SK-N-SH treated with all-trans-retinoic acid at 6 μM for 48 hours (cell line): ENCODE data around the gene CACNA1H.

Experiments used
- ATAC-seq: fragments of 200-7000 bp; cut with Tn5 transposase; 3 replicates; pipeline ENCODE4 v1.9.1; 2020; ENCODE audit warnings: mild to moderate bottlenecking, moderate library complexity
- ARNTL ChIP-seq: fragments of 450-650 bp; formaldehyde crosslinking; IDR thresholded peaks from 2 replicates; pipeline ENCODE4 v1.5.0; 2020; ENCODE audit warnings: low read depth, mild to moderate bottlenecking, moderate library complexity, borderline replicate concordance
- CREB5 ChIP-seq: fragments of 250-450 bp; sonication (Bioruptor Pico); IDR thresholded peaks from 2 replicates; pipeline ENCODE4 v1.5.1; 2020; ENCODE audit warnings: low read depth, mild to moderate bottlenecking, moderate library complexity
- CSDC2 ChIP-seq: fragments of 250-450 bp; sonication (Bioruptor Pico); IDR thresholded peaks from 2 replicates; pipeline ENCODE4 v1.5.0; 2020; ENCODE audit warnings: mild to moderate bottlenecking, moderate library complexity
- CSRNP3 ChIP-seq: fragments of 250-450 bp; sonication (Bioruptor Pico); IDR thresholded peaks from 2 replicates; pipeline ENCODE4 v1.5.1; 2021; ENCODE audit warnings: mild to moderate bottlenecking, moderate library complexity
- ESRRG ChIP-seq: fragments of 250-450 bp; sonication (Bioruptor Pico); IDR thresholded peaks from 2 replicates; pipeline ENCODE4 v1.6.1; 2021; ENCODE audit warnings: mild to moderate bottlenecking
- GLIS3 ChIP-seq: fragments of 250-450 bp; sonication (Bioruptor Pico); IDR thresholded peaks from 2 replicates; pipeline ENCODE4 v1.5.0; 2020; ENCODE audit warnings: mild to moderate bottlenecking, moderate library complexity
- ISL1 ChIP-seq: fragments of 250-450 bp; sonication (Bioruptor Pico); IDR thresholded peaks from 2 replicates; pipeline ENCODE4 v2.1.2; 2022; ENCODE audit warnings: mild to moderate bottlenecking, moderate library complexity
- OSR1 ChIP-seq: fragments of 250-450 bp; sonication (Bioruptor Pico); IDR thresholded peaks from 2 replicates; pipeline ENCODE4 v1.8.0; 2022; ENCODE audit warnings: moderate library complexity, mild to moderate bottlenecking, inconsistent platforms
- PATZ1 ChIP-seq: fragments of 250-450 bp; sonication (Bioruptor Pico); IDR thresholded peaks from 2 replicates; pipeline ENCODE4 v1.8.0; 2020; ENCODE audit warnings: mild to moderate bottlenecking, moderate library complexity, borderline replicate concordance
- POU6F1 ChIP-seq: fragments of 250-450 bp; sonication (Bioruptor Pico); IDR thresholded peaks from 2 replicates; pipeline ENCODE4 v1.8.0; 2021; ENCODE audit warnings: low read depth, mild to moderate bottlenecking, moderate library complexity, borderline replicate concordance
- PPARA ChIP-seq: fragments of 250-450 bp; sonication (Bioruptor Pico); IDR thresholded peaks from 2 replicates; pipeline ENCODE4 v1.5.0; 2020; ENCODE audit warnings: mild to moderate bottlenecking, borderline replicate concordance
- RARB ChIP-seq: fragments of 250-450 bp; sonication (Bioruptor Pico); IDR thresholded peaks from 2 replicates; pipeline ENCODE4 v1.8.0; 2021; ENCODE audit warnings: mild to moderate bottlenecking, moderate library complexity
- SNAI2 ChIP-seq: fragments of 250-450 bp; sonication (Bioruptor Pico); IDR thresholded peaks from 2 replicates; pipeline ENCODE4 v1.5.0; 2020; ENCODE audit warnings: mild to moderate bottlenecking, moderate library complexity
- TCF4 ChIP-seq: fragments of 250-450 bp; sonication (Bioruptor Pico); IDR thresholded peaks from 2 replicates; pipeline ENCODE4 v1.8.0; 2021; ENCODE audit warnings: mild to moderate bottlenecking, moderate library complexity, borderline replicate concordance
- TOX ChIP-seq: fragments of 250-450 bp; sonication (Bioruptor Pico); IDR thresholded peaks from 2 replicates; pipeline ENCODE4 v1.8.0; 2021; ENCODE audit warnings: mild to moderate bottlenecking, moderate library complexity, borderline replicate concordance
- TSHZ2 ChIP-seq: fragments of 250-450 bp; sonication (Bioruptor Pico); IDR thresholded peaks from 2 replicates; pipeline ENCODE4 v1.5.0; 2020; ENCODE audit warnings: mild to moderate bottlenecking, moderate library complexity
- ZC3H10 ChIP-seq: fragments of 250-450 bp; sonication (Bioruptor Pico); IDR thresholded peaks from 2 replicates; pipeline ENCODE4 v1.5.1; 2021; ENCODE audit warnings: mild to moderate bottlenecking, moderate library complexity
- ZFP30 ChIP-seq: fragments of 450-650 bp; formaldehyde crosslinking; IDR thresholded peaks from 2 replicates; pipeline ENCODE4 v1.5.0; 2022; ENCODE audit warnings: mild to moderate bottlenecking, moderate library complexity
- ZNF565 ChIP-seq: fragments of 450-650 bp; formaldehyde crosslinking; conservative IDR thresholded peaks from 2 replicates; pipeline ENCODE4 v1.5.0; 2020; ENCODE audit warnings: low read depth, mild to moderate bottlenecking, moderate library complexity
- ZNF70 ChIP-seq: fragments of 450-650 bp; formaldehyde crosslinking; IDR thresholded peaks from 2 replicates; pipeline ENCODE4 v1.5.0; 2020; ENCODE audit warnings: mild to moderate bottlenecking, moderate library complexity

Gene CACNA1H

GRCh38 chr16:1159325-1159972, 6.5 kb downstream of the CACNA1H start:
- TF ChIP-seq ISL1 (no peak), OSR1 (CRISPR knock-in tag) (no peak), GLIS3 (CRISPR knock-in tag) (no peak), ZNF565 (CRISPR knock-in tag) (no peak), POU6F1 (CRISPR knock-in tag) (no peak), ARNTL (CRISPR knock-in tag) (no peak), ZNF70 (CRISPR knock-in tag) (no peak), RARB (CRISPR knock-in tag) (no peak), TSHZ2 (CRISPR knock-in tag) (no peak), CREB5 (no peak), TOX (CRISPR knock-in tag) (no peak), ZFP30 (CRISPR knock-in tag) (no peak), CSDC2 (no peak), ZC3H10 (CRISPR knock-in tag) (no peak), ESRRG (CRISPR knock-in tag) (no peak), PATZ1 (CRISPR knock-in tag) (no peak), CSRNP3 (CRISPR knock-in tag) (no peak), TCF4 (no peak)
- no peak for ATAC-seq

GRCh38 chr16:1159973-1160772, 7.3 kb downstream of the CACNA1H start:
- peak; percentile 15 for ATAC-seq
- TF ChIP-seq ZNF565 (CRISPR knock-in tag) (no peak), PATZ1 (CRISPR knock-in tag) (no peak), TCF4 (no peak), PPARA (CRISPR knock-in tag) (no peak), ISL1 (no peak), GLIS3 (CRISPR knock-in tag) (no peak), ZNF70 (CRISPR knock-in tag) (no peak), ZC3H10 (CRISPR knock-in tag) (no peak), CSRNP3 (CRISPR knock-in tag) (no peak), ARNTL (CRISPR knock-in tag) (no peak), SNAI2 (CRISPR knock-in tag) (no peak)
